Peyer's patch (tissue), 4 donors: ENCODE results near the gene AP1B1.
A peak's percentile ranks its signal among the peaks of the same experiment; 100 is the strongest.

Source experiments
- CTCF ChIP-seq, 6 experiments: fragments of 450-650 bp in 4 of 6; fragments of 200-600 bp in 2 of 6; sonication (generic) in 1 of 6; IDR thresholded peaks; one replicate each; pipeline ENCODE4 v1.5.1; 2017 to 2019; ENCODE audit warnings: antibody characterized with exemption in 6 of 6, mild to moderate bottlenecking in 3 of 6, moderate library complexity in 1 of 6
- POLR2A ChIP-seq, 2 donors: fragments of 450-650 bp; IDR thresholded peaks; one replicate each; pipeline ENCODE4 v1.5.1; 2017; ENCODE audit warnings: antibody characterized with exemption in 2 of 2, mild to moderate bottlenecking in 2 of 2, moderate library complexity in 2 of 2

GRCh38 chr22:29382580-29383302 lies 5.6 kb downstream of the AP1B1 start:
- TF ChIP-seq CTCF (IDR thresholded peaks at IDR 0.05) (no peak), POLR2A (IDR thresholded peaks at IDR 0.05) (peak in 1 of 2 donors; percentile 67)
